ENCODE results near the gene RABIF.
"Not testable (repeated sequence)": the region's sequence is repeated elsewhere in the genome, so short reads cannot be mapped to it uniquely, and the experiment has no call there.

The RABIF gene

GRCh38 chr1:202831906-202832305 is 57.0 kb downstream of the RABIF start:
- no peak for DNase-seq

GRCh38 chr1:202829223-202829622 is 59.7 kb downstream of the RABIF start:
- not testable (repeated sequence) for DNase-seq

All from NCI-H446 treated with DMSO at 0.1 percent for 48 hours (cell line).